K562 (cell line): ENCODE measurements around the gene TFB2M. TPM values are rescaled to one million over a fixed set of nuclear protein-coding genes. Genes with fewer than 3 reads are reported as not detected.
A peak's percentile ranks its signal among the peaks of the same experiment; 100 is the strongest.

Source experiments
- ATAC-seq: fragments of 200-7000 bp; cut with Tn5 transposase; 3 replicates; pipeline ENCODE4 v1.9.1; 2020; ENCODE audit warnings: moderate library complexity
- BruUV-seq: library from RNA; stranded (reverse); fragments of 400-500 nt; replicated peaks from 2 replicates; lab custom pipeline; 2021; lab: Mats Ljungman, UMichigan
- CTCF ChIA-PET: fragments of 300-600 bp; formaldehyde crosslinking; extraction: SDS; loops from one replicate; lab custom pipeline; 2021; ENCODE audit warnings: low intra/inter-chr PET ratio; lab: Yijun Ruan, JAX
- POLR2A ChIA-PET: fragments of 300-600, 350-650 bp; sonication (Branson Sonifier 250); formaldehyde crosslinking; extraction: SDS; loops from one replicate; lab custom pipeline; 2021; ENCODE audit warnings: antibody characterized with exemption, inconsistent platforms; lab: Yijun Ruan, JAX
- DNase-seq, 4 experiments: peaks; one replicate each; pipeline versions ENCODE4 v3.0.0 to v3.0.0-alpha.2; 2011 to 2018; ENCODE audit warnings: low spot score in 3 of 4, mixed read lengths in 3 of 4; ENCODE audit errors: extremely low read depth in 1 of 4
- FAIRE-seq: peaks from 2 replicates; lab custom pipeline; 2011; peaks lifted over from hg19 to GRCh38; lab: Jason Lieb, UNC
- H2AFZ ChIP-seq: 2 replicates; pipeline ENCODE4 v1.6.0; 2011; ENCODE audit warnings: low read depth, low read length, control low read depth, inconsistent platforms
- H3K27ac ChIP-seq: fragments of 200-600 bp; 3 replicates; pipeline ENCODE4 v1.8.0; 2011; ENCODE audit warnings: low read depth, mild to moderate bottlenecking, control low read depth, inconsistent platforms, low read length, moderate library complexity, mixed read lengths; ENCODE audit errors: extremely low read depth
- H3K27me3 ChIP-seq, 2 experiments: fragments of 300-600 bp in 1 of 2; 2 replicates in 1 of 2; 3 replicates in 1 of 2; pipeline versions ENCODE4 v1.6.0 to v1.8.0; 2011; ENCODE audit warnings: inconsistent platforms in 2 of 2, low read length in 2 of 2, mild to moderate bottlenecking in 1 of 2, mixed read lengths in 1 of 2, moderate library complexity in 1 of 2; ENCODE audit not compliant: control insufficient read depth in 2 of 2, insufficient read depth in 2 of 2
- H3K36me3 ChIP-seq: fragments of 300-600 bp; 3 replicates; pipeline ENCODE4 v1.8.0; 2011; ENCODE audit warnings: mild to moderate bottlenecking, low read length, inconsistent platforms; ENCODE audit not compliant: control insufficient read depth, insufficient read depth
- H3K4me1 ChIP-seq, 2 experiments: fragments of 200-600 bp in 1 of 2; replicated peaks in 1 of 2; 2 replicates in 1 of 2; 3 replicates in 1 of 2; pipeline versions ENCODE4 v1.5.1 to v1.8.0; 2011; ENCODE audit warnings: inconsistent platforms in 2 of 2, low read length in 2 of 2, mild to moderate bottlenecking in 1 of 2, mixed read lengths in 1 of 2, moderate library complexity in 1 of 2; ENCODE audit not compliant: control insufficient read depth in 2 of 2, insufficient read depth in 2 of 2
- H3K4me2 ChIP-seq: 2 replicates; pipeline ENCODE4 v1.6.1; 2011; ENCODE audit warnings: low read length, control low read depth, inconsistent platforms, mixed read lengths; ENCODE audit not compliant: insufficient read depth
- H3K4me3 ChIP-seq: fragments of 200-600 bp; sonication (generic), shearing (Covaris generic); 2 replicates; pipeline ENCODE4 v1.5.1; 2016; ENCODE audit warnings: control low read depth, inconsistent platforms
- H3K79me2 ChIP-seq: fragments of 200-600 bp; 3 replicates; pipeline ENCODE4 v1.8.0; 2011; ENCODE audit warnings: low read length, inconsistent platforms; ENCODE audit not compliant: control insufficient read depth, insufficient read depth
- H3K9ac ChIP-seq, 2 experiments: 2 replicates each; pipeline versions ENCODE4 v1.6.0 to v1.6.1; 2011; ENCODE audit warnings: low read depth in 2 of 2, low read length in 2 of 2, control low read depth in 1 of 2, inconsistent platforms in 1 of 2, mild to moderate bottlenecking in 1 of 2, mixed read lengths in 1 of 2; ENCODE audit not compliant: insufficient read depth in 1 of 2
- H3K9me1 ChIP-seq: one replicate; pipeline ENCODE4 v1.6.0; 2011; ENCODE audit warnings: inconsistent platforms, mild to moderate bottlenecking, low read length, moderate library complexity; ENCODE audit not compliant: control insufficient read depth, insufficient read depth
- H3K9me3 ChIP-seq: replicated peaks from 2 replicates; pipeline ENCODE4 v1.5.1; 2011; ENCODE audit warnings: low read depth, low read length, inconsistent platforms; ENCODE audit not compliant: control insufficient read depth, insufficient read depth
- H4K20me1 ChIP-seq: replicated peaks from 2 replicates; pipeline ENCODE4 v1.6.1; 2011; ENCODE audit warnings: low read length, inconsistent platforms, mixed read lengths; ENCODE audit not compliant: control insufficient read depth, insufficient read depth
- ARID3A ChIP-seq: IDR thresholded peaks from 2 replicates; pipeline ENCODE4 v1.6.1; 2012; ENCODE audit warnings: low read depth, low read length, improper control_type of control experiment, borderline replicate concordance
- DEAF1 ChIP-seq: fragments of 450-650 bp; formaldehyde crosslinking; IDR thresholded peaks from 2 replicates; pipeline ENCODE4 v1.4.0; 2020; ENCODE audit warnings: mild to moderate bottlenecking, moderate library complexity
- DPF2 ChIP-seq: fragments of 450-650 bp; IDR thresholded peaks from 2 replicates; pipeline ENCODE4 v1.6.1; 2016
- HCFC1 ChIP-seq: IDR thresholded peaks from 2 replicates; pipeline ENCODE4 v1.6.1; 2012; ENCODE audit warnings: low read depth, low read length, improper control_type of control experiment
- HDGF ChIP-seq: fragments of 450-650 bp; IDR thresholded peaks from 2 replicates; pipeline ENCODE4 v1.6.1; 2016
- JUND ChIP-seq, 2 experiments: IDR thresholded peaks; 2 replicates in 1 of 2; 3 replicates in 1 of 2; pipeline ENCODE4 v1.6.1; 2011; ENCODE audit warnings: borderline replicate concordance in 2 of 2, low read depth in 2 of 2, low read length in 2 of 2, improper control_type of control experiment in 1 of 2, missing biosample characterization in 1 of 2, missing genetic modification characterization in 1 of 2, missing genetic modification reagents in 1 of 2
- KDM1A ChIP-seq, 2 experiments: fragments of 450-650 bp; IDR thresholded peaks; 2 replicates each; pipeline ENCODE4 v1.6.1; 2016; ENCODE audit warnings: mild to moderate bottlenecking in 2 of 2
- MEIS2 ChIP-seq: fragments of 450-650 bp; IDR thresholded peaks from 2 replicates; pipeline ENCODE4 v1.6.1; 2014; ENCODE audit warnings: mild to moderate bottlenecking; ENCODE audit not compliant: partially characterized antibody
- MYNN ChIP-seq, 2 experiments: sonication (generic); formaldehyde crosslinking in 1 of 2; IDR thresholded peaks; 2 replicates each; pipeline versions ENCODE4 v1.5.0 to v1.6.1; 2016 to 2020; ENCODE audit warnings: antibody characterized with exemption in 1 of 2, missing genetic modification reagents in 1 of 2
- NCOR1 ChIP-seq: fragments of 450-650 bp; IDR thresholded peaks from 2 replicates; pipeline ENCODE4 v1.6.1; 2016; ENCODE audit warnings: mild to moderate bottlenecking, moderate library complexity
- NFIC ChIP-seq: fragments of 450-650 bp; IDR thresholded peaks from 2 replicates; pipeline ENCODE4 v1.6.1; 2017; ENCODE audit warnings: mild to moderate bottlenecking, inconsistent platforms
- PPARD ChIP-seq: fragments of 250-450 bp; sonication (Bioruptor Pico); IDR thresholded peaks from 2 replicates; pipeline ENCODE4 v1.8.0; 2022; ENCODE audit warnings: inconsistent platforms, mild to moderate bottlenecking, moderate library complexity
- RB1 ChIP-seq: fragments of 450-650 bp; IDR thresholded peaks from 2 replicates; pipeline ENCODE4 v1.6.1; 2017; ENCODE audit warnings: low read depth, mild to moderate bottlenecking
- RBFOX2 ChIP-seq: fragments of 200-400 bp; formaldehyde crosslinking; IDR thresholded peaks from 2 replicates; pipeline ENCODE4 v1.6.1; 2017; ENCODE audit warnings: low read depth, mild to moderate bottlenecking, low read length, moderate library complexity
- SMARCE1 ChIP-seq: fragments of 450-650 bp; IDR thresholded peaks from 2 replicates; pipeline ENCODE4 v1.7.1; 2016; ENCODE audit warnings: mild to moderate bottlenecking
- TBL1XR1 ChIP-seq, 2 experiments: IDR thresholded peaks; 2 replicates each; pipeline ENCODE4 v1.6.1; 2012; ENCODE audit warnings: improper control_type of control experiment in 2 of 2, low read length in 2 of 2, mild to moderate bottlenecking in 1 of 2
- TRIM28 ChIP-seq: fragments of 450-650 bp; IDR thresholded peaks from 2 replicates; pipeline ENCODE4 v1.6.1; 2017
- ZC3H8 ChIP-seq: fragments of 450-650 bp; IDR thresholded peaks from 2 replicates; pipeline ENCODE4 v1.6.1; 2017
- ZNF655 ChIP-seq: fragments of 250-450 bp; sonication (Bioruptor Pico); IDR thresholded peaks from 2 replicates; pipeline ENCODE4 v1.5.0; 2021
- ZNF668 ChIP-seq: fragments of 250-450 bp; sonication (Bioruptor Pico); IDR thresholded peaks from 2 replicates; pipeline ENCODE4 v1.8.0; 2022; ENCODE audit warnings: mild to moderate bottlenecking, inconsistent platforms
- WGBS: fragments of 100-300 bp; shearing (Covaris generic); methylation state at CpG from one replicate; pipeline ENCODE4 v1.1.6; 2016; ENCODE audit warnings: low coverage, mixed read lengths; ENCODE audit not compliant: insufficient coverage; ENCODE audit errors: missing lambda C conversion rate; 5-methylcytosine and 5-hydroxymethylcytosine counted together
- in situ Hi-C: fragments of 300-500 bp; cut with MboI; formaldehyde crosslinking; loops from 4 replicates; pipeline ENCODE4 v1.15.0; 2018; ENCODE audit warnings: inconsistent platforms, mixed read lengths
- intact Hi-C: fragments of 100-400 bp; cut with micrococcal nuclease; formaldehyde crosslinking; loops from 2 replicates; pipeline ENCODE4 v1.14.2; 2022
- polyA plus RNA-seq, 8 experiments: library from polyadenylated mRNA; depleted of rRNA in 4 of 8; stranded (reverse) in 5 of 8; unstranded in 3 of 8; fragments of >200 nt; fragmentation: Nextera tagmentation in 2 of 8; fragmentation: Illumina TruSeq in 1 of 8; extraction: Ambion mirVana in 2 of 8; extraction: Trizol in 1 of 8; gene quantifications; 2 replicates each; pipeline versions ENCODE4 v1.2.1 to v1.2.3, GENCODE V29; 2011 to 2014; ENCODE audit warnings: inconsistent platforms in 1 of 8, missing spikeins in 1 of 8
- total RNA-seq, 7 experiments: library from RNA; depleted of rRNA in 6 of 7; stranded (reverse); fragments of >200 nt in 6 of 7; fragmentation: Illumina TruSeq in 2 of 7; extraction: Trizol in 2 of 7; gene quantifications; 2 replicates each; pipeline versions ENCODE4 v1.2.1 to v1.2.3, GENCODE V29; 2011 to 2021; ENCODE audit warnings: low replicate concordance in 1 of 7

The TFB2M gene
- total and polyA plus RNA-seq, 9 of the 15 experiments (the other 6 are each of a cell fraction or from before 2014, with no cell fraction given): 55.1 to 162 (median 70.6) TPM

- ChIA-PET CTCF (no interaction called here), POLR2A (interaction anchor here (0.5 to 5.7 kb wide), 8 partner anchors 8 to 1875 kb away, joined by 3 to 26 read pairs (median 3); partner anchors contain the start of genes CNST and TFB2M)
- Histone ChIP-seq H3K79me2 (peaks cover 98% of the 10 kb centered on the region), H3K27ac (peak overlapping the region; percentile 89), H3K9ac (peak overlapping the region in 1 of 2 experiments; percentile 58; a peak in 2 of 4 replicates), H2AFZ (no peak overlapping the region), H3K9me3 (0 out of 2 replicates have a peak, but pooled peaks cover 2% of the 10 kb centered on the region), H3K4me3 (no peak overlapping the region), H3K9me1 (no peaks in the 10 kb centered on the region), H3K27me3 (no peaks in the 10 kb centered on the region), H3K36me3 (peaks cover 39% of the 10 kb centered on the region), H4K20me1 (no peaks in the 10 kb centered on the region), H3K4me2 (peak overlapping the region; percentile 45), H3K4me1 (peaks cover 36 to 75% of the 10 kb centered on the region in 2 experiments)
- no TSS peak for BruUV-seq
- in situ Hi-C loops: no loop called here
- FAIRE-seq (peak; percentile 70), DNase-seq (peak in 2 of 4 experiments; percentile 51 to 65), ATAC-seq (peak; percentile 36)
- 0% methylated on average over 3 of the region's 3 CpGs for WGBS
- intact Hi-C loops: loop anchor here (10.0 kb wide), 1 partner anchor 275 kb away; no protein-coding TSS in a partner anchor
- no peak for TF ChIP-seq ZC3H8
- TF ChIP-seq ZNF655 (CRISPR knock-in tag): no peak
- no peak for TF ChIP-seq MEIS2
- TF ChIP-seq TBL1XR1 (IDR thresholded peaks at IDR 0.05; ENCODE audit: low read length in 2 of 2): 0 out of 4 replicates have a peak, but pooled peaks of 1 of the 2 experiments have one; percentile 60
- no peak for TF ChIP-seq KDM1A (IDR thresholded peaks at IDR 0.05)
- TF ChIP-seq TRIM28: no peak
- TF ChIP-seq HDGF: no peak
- no peak for TF ChIP-seq RBFOX2
- no peak for TF ChIP-seq ZNF668
- no peak for TF ChIP-seq DEAF1
- TF ChIP-seq NCOR1: peak; percentile 19
- TF ChIP-seq SMARCE1: peak; percentile 42
- TF ChIP-seq JUND (IDR thresholded peaks at IDR 0.05; ENCODE audit: borderline replicate concordance, low read depth, low read length): peak; percentile 50; the same call in 1 of the 2 replicates
- no peak; the same call in 2 of the 3 replicates for TF ChIP-seq JUND (tag; IDR thresholded peaks at IDR 0.05; ENCODE audit: borderline replicate concordance, low read depth, low read length)
- TF ChIP-seq ARID3A: peak; percentile 82; the same call in 1 of the 2 replicates
- no peak for TF ChIP-seq HCFC1
- TF ChIP-seq NFIC: 0 out of 2 replicates have a peak, but pooled peaks have one; percentile 16
- TF ChIP-seq MYNN (IDR thresholded peaks at IDR 0.05): peak; percentile 94
- TF ChIP-seq MYNN (CRISPR knock-in tag; IDR thresholded peaks at IDR 0.05): no peak
- TF ChIP-seq DPF2: peak; percentile 78
- TF ChIP-seq RB1: no peak
- no peak for TF ChIP-seq PPARD (CRISPR knock-in tag)
These were observed 13.8 kb upstream of the TFB2M start for GRCh38 chr1:246579818-246580217.
